Keratinocyte (primary cell): ENCODE results near the gene EYA3. TPM values are rescaled to one million over a fixed set of nuclear protein-coding genes. Genes with fewer than 3 reads are reported as not detected.

Source experiments
- DNase-seq: peaks from one replicate; pipeline ENCODE4 v3.0.0-alpha.2; 2011; ENCODE audit warnings: low read depth, missing footprints, low spot score
- FAIRE-seq: peaks from 2 replicates; lab custom pipeline; 2011; peaks lifted over from hg19 to GRCh38; lab: Jason Lieb, UNC
- H2AFZ ChIP-seq: 2 replicates; pipeline ENCODE4 v1.6.0; 2012; ENCODE audit warnings: low read length, control low read depth, inconsistent platforms; ENCODE audit not compliant: control insufficient read depth
- H3K27ac ChIP-seq: 2 replicates; pipeline ENCODE4 v1.5.1; 2011; ENCODE audit warnings: low read length; ENCODE audit not compliant: control insufficient read depth, insufficient read depth
- H3K27me3 ChIP-seq: 3 replicates; pipeline ENCODE4 v1.6.0; 2011; ENCODE audit warnings: low read length; ENCODE audit not compliant: control insufficient read depth, insufficient read depth; ENCODE audit errors: extremely low read depth
- H3K36me3 ChIP-seq, 2 experiments: 2 replicates in 1 of 2; 3 replicates in 1 of 2; pipeline ENCODE4 v1.5.1; 2011; ENCODE audit warnings: low read length in 2 of 2, mild to moderate bottlenecking in 1 of 2; ENCODE audit not compliant: control insufficient read depth in 2 of 2, insufficient read depth in 2 of 2; ENCODE audit errors: extremely low read depth in 1 of 2
- H3K4me1 ChIP-seq: 3 replicates; pipeline ENCODE4 v1.5.1; 2011; ENCODE audit warnings: low read length; ENCODE audit not compliant: control insufficient read depth, insufficient read depth; ENCODE audit errors: extremely low read depth
- H3K4me2 ChIP-seq: 3 replicates; pipeline ENCODE4 v1.6.0; 2011; ENCODE audit warnings: low read depth, low read length; ENCODE audit not compliant: control insufficient read depth, insufficient read depth; ENCODE audit errors: extremely low read depth
- H3K4me3 ChIP-seq, 3 experiments: fragments of 200-600 bp in 1 of 3; sonication (generic) in 1 of 3; 2 replicates in 2 of 3; 3 replicates in 1 of 3; pipeline ENCODE4 v1.5.1; 2011 to 2016; ENCODE audit warnings: low read length in 3 of 3, mild to moderate bottlenecking in 3 of 3, control low read depth in 2 of 3, inconsistent platforms in 1 of 3, low read depth in 1 of 3, mixed read lengths in 1 of 3, mixed run types in 1 of 3, moderate library complexity in 1 of 3; ENCODE audit not compliant: control insufficient read depth in 2 of 3, insufficient read depth in 2 of 3; ENCODE audit errors: extremely low read depth in 1 of 3
- H3K79me2 ChIP-seq: 2 replicates; pipeline ENCODE4 v1.6.0; 2012; ENCODE audit warnings: low read length; ENCODE audit not compliant: control insufficient read depth, insufficient read depth
- H3K9ac ChIP-seq: 3 replicates; pipeline ENCODE4 v1.6.0; 2011; ENCODE audit warnings: low read length; ENCODE audit not compliant: control insufficient read depth, insufficient read depth; ENCODE audit errors: extremely low read depth
- H3K9me1 ChIP-seq: 3 replicates; pipeline ENCODE4 v1.6.0; 2011; ENCODE audit warnings: low read length; ENCODE audit not compliant: control insufficient read depth, insufficient read depth; ENCODE audit errors: extremely low read depth
- H3K9me3 ChIP-seq: 2 replicates; pipeline ENCODE4 v1.5.1; 2012; ENCODE audit warnings: low read depth, low read length; ENCODE audit not compliant: control insufficient read depth
- H4K20me1 ChIP-seq: 3 replicates; pipeline ENCODE4 v1.6.0; 2011; ENCODE audit warnings: low read length; ENCODE audit not compliant: control insufficient read depth, insufficient read depth; ENCODE audit errors: extremely low read depth
- EZH2 ChIP-seq: IDR thresholded peaks from one replicate; pipeline ENCODE4 v1.6.1; 2012; ENCODE audit warnings: inconsistent platforms, mild to moderate bottlenecking, low read length, moderate library complexity
- dilution Hi-C: fragments of 300-500 bp; cut with MboI; formaldehyde crosslinking; loops from one replicate; pipeline ENCODE4 v1.7.0; 2020; ENCODE audit warnings: low sequenced_read_pairs; ENCODE audit not compliant: extremely low pct_ligation_motif_present
- polyA plus RNA-seq, 5 experiments: library from polyadenylated mRNA; depleted of rRNA in 3 of 5; stranded (reverse) in 3 of 5; stranded (forward) in 1 of 5; unstranded in 1 of 5; fragments of >200 nt; gene quantifications; 1 replicate in 1 of 5; 2 replicates in 3 of 5; 3 replicates in 1 of 5; pipeline versions ENCODE4 v1.2.1 to v1.2.3, GENCODE V29; 2011 to 2012; ENCODE audit warnings: missing spikeins in 2 of 5, low read depth in 1 of 5, low replicate concordance in 1 of 5
- TF ChIP-seq, protein P1 (sequence below), 3 experiments: IDR thresholded peaks in 1 of 3; conservative IDR thresholded peaks in 1 of 3; optimal IDR thresholded peaks in 1 of 3; 2 replicates in 2 of 3; 3 replicates in 1 of 3; pipeline versions ENCODE3 to v1.5.1; 2011; ENCODE audit warnings: low read length in 3 of 3, mild to moderate bottlenecking in 3 of 3, moderate library complexity in 2 of 3, control low read depth in 1 of 3, inconsistent platforms in 1 of 3; ENCODE audit not compliant: insufficient read depth in 2 of 3; ENCODE audit errors: extremely low read depth in 1 of 3

EYA3 gene
- polyA plus RNA-seq, 1 donor (not counting 4 experiments of a cell fraction or from before 2014, with no cell fraction given) = 17.6 TPM

DNA sequence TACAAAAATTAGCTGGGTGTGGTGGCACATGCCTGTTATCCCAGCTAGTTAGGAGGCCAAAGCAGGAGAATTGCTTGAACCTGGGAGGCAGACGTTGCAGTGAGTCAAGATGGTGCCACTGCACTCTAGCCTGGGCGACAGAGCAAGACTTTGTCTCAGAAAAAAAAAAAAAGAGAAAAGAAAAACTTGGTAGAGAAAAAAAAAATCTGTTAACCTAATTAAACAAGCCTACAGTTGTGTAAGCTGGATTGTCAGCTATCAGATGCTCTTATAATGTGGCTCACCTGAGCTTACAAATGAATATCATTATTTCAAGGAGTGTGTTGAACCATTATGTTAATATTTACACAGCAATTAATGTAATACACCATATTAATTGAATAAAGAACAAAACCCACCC is 26.4 kb upstream of the EYA3 start:
- Histone ChIP-seq H3K36me3 (no peaks in the 10 kb centered on the region), H3K4me1 (peaks cover 16% of the 10 kb centered on the region), H2AFZ (no peak overlapping the region), H3K27ac (no peak overlapping the region), H3K4me2 (no peak overlapping the region), H4K20me1 (no peaks in the 10 kb centered on the region), H3K9ac (no peak overlapping the region), H3K9me3 (no peaks in the 10 kb centered on the region), H3K79me2 (no peaks in the 10 kb centered on the region), H3K27me3 (no peaks in the 10 kb centered on the region), H3K9me1 (no peaks in the 10 kb centered on the region), H3K4me3 (no peak overlapping the region)
- dilution Hi-C loops = no loop called here
- no peak for DNase-seq
- FAIRE-seq = no peak
- TF ChIP-seq EZH2 = no peak
- TF ChIP-seq, protein P1, sequence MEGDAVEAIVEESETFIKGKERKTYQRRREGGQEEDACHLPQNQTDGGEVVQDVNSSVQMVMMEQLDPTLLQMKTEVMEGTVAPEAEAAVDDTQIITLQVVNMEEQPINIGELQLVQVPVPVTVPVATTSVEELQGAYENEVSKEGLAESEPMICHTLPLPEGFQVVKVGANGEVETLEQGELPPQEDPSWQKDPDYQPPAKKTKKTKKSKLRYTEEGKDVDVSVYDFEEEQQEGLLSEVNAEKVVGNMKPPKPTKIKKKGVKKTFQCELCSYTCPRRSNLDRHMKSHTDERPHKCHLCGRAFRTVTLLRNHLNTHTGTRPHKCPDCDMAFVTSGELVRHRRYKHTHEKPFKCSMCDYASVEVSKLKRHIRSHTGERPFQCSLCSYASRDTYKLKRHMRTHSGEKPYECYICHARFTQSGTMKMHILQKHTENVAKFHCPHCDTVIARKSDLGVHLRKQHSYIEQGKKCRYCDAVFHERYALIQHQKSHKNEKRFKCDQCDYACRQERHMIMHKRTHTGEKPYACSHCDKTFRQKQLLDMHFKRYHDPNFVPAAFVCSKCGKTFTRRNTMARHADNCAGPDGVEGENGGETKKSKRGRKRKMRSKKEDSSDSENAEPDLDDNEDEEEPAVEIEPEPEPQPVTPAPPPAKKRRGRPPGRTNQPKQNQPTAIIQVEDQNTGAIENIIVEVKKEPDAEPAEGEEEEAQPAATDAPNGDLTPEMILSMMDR (optimal IDR thresholded peaks at IDR 0.05 in 1 of 3, IDR thresholded peaks at IDR 0.05 in 1 of 3, conservative IDR thresholded peaks at IDR 0.05 in 1 of 3; ENCODE audit: extremely low read depth in 1 of 3, insufficient read depth in 2 of 3, low read length in 3 of 3) = no peak

DNA sequence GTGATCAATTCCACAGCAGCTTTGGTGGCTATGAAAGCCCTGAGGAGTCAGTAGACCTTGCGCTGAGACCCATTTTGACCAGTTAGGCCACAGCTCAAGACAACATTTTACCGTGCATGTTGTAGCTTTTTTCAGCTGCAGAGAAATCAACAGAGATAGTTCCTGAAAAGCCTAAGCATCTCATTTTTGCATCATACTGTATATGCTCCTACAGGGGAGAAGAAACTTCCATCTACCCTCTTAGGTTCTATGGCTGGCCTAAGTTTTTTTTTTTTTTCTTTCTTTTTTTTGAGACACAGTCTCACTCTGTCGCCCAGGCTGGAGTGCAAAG is 24.8 kb upstream of the EYA3 start:
- dilution Hi-C loops = no loop called here
- FAIRE-seq = no peak
- Histone ChIP-seq H4K20me1 (no peaks in the 10 kb centered on the region), H3K4me2 (no peak overlapping the region), H3K27ac (no peak overlapping the region), H3K27me3 (no peaks in the 10 kb centered on the region), H3K9ac (no peak overlapping the region), H3K9me1 (no peaks in the 10 kb centered on the region), H3K36me3 (no peaks in the 10 kb centered on the region), H3K4me1 (peaks cover 16% of the 10 kb centered on the region), H2AFZ (no peak overlapping the region), H3K79me2 (no peaks in the 10 kb centered on the region), H3K9me3 (no peaks in the 10 kb centered on the region), H3K4me3 (no peak overlapping the region)
- DNase-seq = no peak
- TF ChIP-seq, protein P1 (optimal IDR thresholded peaks at IDR 0.05 in 1 of 3, IDR thresholded peaks at IDR 0.05 in 1 of 3, conservative IDR thresholded peaks at IDR 0.05 in 1 of 3; ENCODE audit: extremely low read depth in 1 of 3, insufficient read depth in 2 of 3, low read length in 3 of 3) = peak; percentile 21 to 33 (median 32)
- no peak for TF ChIP-seq EZH2
